ENCODE measurements around the gene NUB1. TPM values are rescaled to one million over a fixed set of nuclear protein-coding genes. Genes with fewer than 3 reads are reported as not detected.

The NUB1 gene
- total RNA-seq, 1 donor from 2014 or later: 61.7 TPM

- H3K4me1 ChIP-seq: peaks cover 8% of the 10 kb centered on the region
- H3K4me3 Mint-ChIP-seq: no peak overlapping the region
Observed at GRCh38 chr7:151338809-151339208, 2.8 kb upstream of the NUB1 start.

DNA sequence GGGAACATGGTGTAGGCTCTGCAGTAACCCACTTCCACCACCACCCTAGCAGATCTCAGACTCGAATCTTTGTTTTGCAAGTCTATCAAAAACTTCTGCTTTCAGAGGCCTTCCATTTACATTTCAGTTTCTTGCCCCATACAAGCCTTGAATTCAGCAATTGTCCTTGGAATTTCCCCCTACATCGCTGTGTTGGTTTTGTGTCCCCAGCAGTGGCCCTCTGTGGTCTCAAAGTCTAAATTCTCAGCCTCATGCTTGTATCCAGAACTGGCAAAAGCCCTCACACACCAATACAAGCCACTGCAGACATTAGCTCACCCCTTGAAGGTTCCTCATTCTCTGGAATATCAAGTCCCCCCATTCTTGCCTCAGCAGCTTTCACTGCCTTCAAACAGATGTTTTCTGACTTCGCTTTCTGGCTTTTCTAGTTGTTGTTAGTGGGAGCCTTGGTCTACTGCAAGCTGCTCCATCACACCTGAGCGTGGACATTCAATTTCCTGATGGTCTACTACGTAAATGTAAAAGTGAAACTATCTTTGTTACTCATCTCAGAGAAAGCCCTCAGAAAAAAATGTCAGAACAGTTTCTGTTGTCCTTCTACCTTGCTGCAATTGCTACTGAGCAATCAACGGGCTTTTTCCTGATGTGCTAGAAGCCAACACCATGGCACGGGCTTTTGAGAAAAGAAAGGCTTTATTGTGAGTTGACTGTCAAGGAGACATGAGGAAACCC is 1.8 kb upstream of the NUB1 start:
- peaks cover 3% of the 10 kb centered on the region for H3K27me3 Mint-ChIP-seq (ENCODE audit: insufficient read depth, low read depth)
- H3K9me3 Mint-ChIP-seq: peaks cover 3% of the 10 kb centered on the region
- peaks cover 4% of the 10 kb centered on the region for H3K9me3 ChIP-seq (ENCODE audit: low read depth)
- no peaks in the 10 kb centered on the region for H3K36me3 ChIP-seq
- H3K27ac ChIP-seq: no peak overlapping the region
- H3K36me3 Mint-ChIP-seq: no peaks in the 10 kb centered on the region
- H3K27ac Mint-ChIP-seq: peak overlapping the region; percentile 76
- no peak for TF ChIP-seq CTCF (IDR thresholded peaks at IDR 0.05)
- TF ChIP-seq EZH2phosphoT487 (IDR thresholded peaks at IDR 0.05): no peak
- TF ChIP-seq EZH2 (IDR thresholded peaks at IDR 0.05): no peak
- no peaks in the 10 kb centered on the region for H3K27me3 ChIP-seq
- H3K4me1 Mint-ChIP-seq: peaks cover 7% of the 10 kb centered on the region
- H3F3A ChIP-seq (ENCODE audit: low read depth): peaks cover 14% of the 10 kb centered on the region
- H2AFZ ChIP-seq (replicated peaks): peak overlapping the region; percentile 40
- H3K4me3 ChIP-seq: no peak overlapping the region
- DNase-seq (ENCODE audit: low spot score): no peak
- no peak overlapping the region for H3K9ac ChIP-seq
- H3K4me3 Mint-ChIP-seq: no peak overlapping the region
- no peak overlapping the region for H3K4me2 ChIP-seq
- H4K20me1 ChIP-seq (ENCODE audit: low read depth): no peaks in the 10 kb centered on the region
- H3K4me1 ChIP-seq: peaks cover 8% of the 10 kb centered on the region
- peaks cover 28% of the 10 kb centered on the region for H3K79me2 ChIP-seq (ENCODE audit: low read depth)

More at GRCh38 chr7:151338809-151339208, 2.8 kb upstream of the NUB1 start:
- Histone ChIP-seq H3K27ac (no peak overlapping the region), H3K36me3 (no peaks in the 10 kb centered on the region), H3K4me3 (no peak overlapping the region), H3K79me2 (ENCODE audit: low read depth) (peaks cover 21% of the 10 kb centered on the region), H3F3A (ENCODE audit: low read depth) (peaks cover 14% of the 10 kb centered on the region), H3K4me2 (no peak overlapping the region), H2AFZ (replicated peaks) (no peak overlapping the region), H3K27me3 (no peaks in the 10 kb centered on the region), H3K9me3 (ENCODE audit: low read depth) (peaks cover 4% of the 10 kb centered on the region), H4K20me1 (ENCODE audit: low read depth) (no peaks in the 10 kb centered on the region), H3K9ac (no peak overlapping the region)
- peaks cover 4% of the 10 kb centered on the region for H3K27me3 Mint-ChIP-seq (ENCODE audit: insufficient read depth, low read depth)
- H3K9me3 Mint-ChIP-seq: peaks cover 3% of the 10 kb centered on the region
- no peaks in the 10 kb centered on the region for H3K36me3 Mint-ChIP-seq
- TF ChIP-seq EZH2 (IDR thresholded peaks at IDR 0.05) (no peak), CTCF (IDR thresholded peaks at IDR 0.05) (no peak), EZH2phosphoT487 (IDR thresholded peaks at IDR 0.05) (no peak)
- DNase-seq (ENCODE audit: low spot score): no peak
- peaks cover 7% of the 10 kb centered on the region for H3K4me1 Mint-ChIP-seq
- H3K27ac Mint-ChIP-seq: no peak overlapping the region

DNA sequence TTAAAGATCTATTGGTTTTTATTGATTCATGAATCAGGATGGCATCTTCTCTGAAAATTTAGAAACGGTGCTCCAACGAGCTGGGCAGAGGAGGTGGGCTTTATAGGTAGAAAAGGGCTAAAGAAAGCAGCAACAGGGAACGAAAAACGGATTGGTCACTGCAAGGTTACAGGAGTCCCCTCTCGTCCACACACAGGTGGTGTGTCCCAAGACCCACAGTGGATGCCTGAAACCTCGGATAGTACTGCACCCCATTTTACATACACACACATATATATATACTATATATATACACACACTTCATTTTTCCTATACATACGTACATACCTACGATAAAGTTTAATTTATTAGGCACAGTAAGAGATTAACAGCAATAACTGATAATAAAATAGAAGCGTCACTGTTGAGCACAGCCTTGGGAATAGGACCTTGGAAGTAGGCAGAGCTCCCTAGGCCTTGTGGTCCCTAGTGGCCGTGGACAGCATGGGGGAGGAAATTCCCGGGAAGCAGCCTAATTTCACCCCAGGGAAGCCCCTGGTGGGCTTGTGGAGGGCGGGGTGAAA is 737 bp upstream of the NUB1 start:
- no peaks in the 10 kb centered on the region for H3K36me3 Mint-ChIP-seq
- H3K9me3 Mint-ChIP-seq: peaks cover 3% of the 10 kb centered on the region
- Histone ChIP-seq H3K27ac (no peak overlapping the region), H3K4me1 (peaks cover 8% of the 10 kb centered on the region), H3K27me3 (no peaks in the 10 kb centered on the region), H3K4me3 (peak overlapping the region; percentile 80), H3K79me2 (ENCODE audit: low read depth) (peaks cover 29% of the 10 kb centered on the region), H3F3A (ENCODE audit: low read depth) (peaks cover 21% of the 10 kb centered on the region), H2AFZ (replicated peaks) (peak overlapping the region; percentile 99), H3K9me3 (ENCODE audit: low read depth) (peaks cover 4% of the 10 kb centered on the region), H3K4me2 (peak overlapping the region; percentile 69), H4K20me1 (ENCODE audit: low read depth) (no peaks in the 10 kb centered on the region), H3K9ac (no peak overlapping the region), H3K36me3 (no peaks in the 10 kb centered on the region)
- no peak overlapping the region for H3K27ac Mint-ChIP-seq
- TF ChIP-seq EZH2phosphoT487 (IDR thresholded peaks at IDR 0.05): no peak
- TF ChIP-seq EZH2 (IDR thresholded peaks at IDR 0.05): no peak
- no peak for TF ChIP-seq CTCF (IDR thresholded peaks at IDR 0.05)
- H3K4me3 Mint-ChIP-seq: peak overlapping the region; percentile 87
- H3K27me3 Mint-ChIP-seq (ENCODE audit: insufficient read depth, low read depth): peaks cover 2% of the 10 kb centered on the region
- no peak for DNase-seq (ENCODE audit: low spot score)
- H3K4me1 Mint-ChIP-seq: peaks cover 7% of the 10 kb centered on the region
